B cell (primary cell): ENCODE results near the gene CLEC4E.

Source experiments
- CTCF ChIP-seq: fragments of 200-600 bp; IDR thresholded peaks from one replicate; pipeline ENCODE4 v1.8.0; 2022; ENCODE audit warnings: antibody characterized with exemption, mild to moderate bottlenecking
- EZH2 ChIP-seq: IDR thresholded peaks from 2 replicates; pipeline ENCODE4 v1.6.1; 2012; ENCODE audit warnings: borderline replicate concordance, low read depth, mild to moderate bottlenecking, moderate library complexity, low read length; ENCODE audit not compliant: insufficient read depth, poor library complexity, severe bottlenecking

GRCh38 chr12:8491646-8492530, 48.8 kb downstream of the CLEC4E start:
- TF ChIP-seq EZH2, result no peak
- TF ChIP-seq CTCF, result no peak
